Measurements from ENCODE around the gene MMS22L. TPM values are rescaled to one million over a fixed set of nuclear protein-coding genes. Genes with fewer than 3 reads are reported as not detected.

The MMS22L gene
- polyA plus RNA-seq, 1 donor from 2014 or later = 8.3 TPM

DNA sequence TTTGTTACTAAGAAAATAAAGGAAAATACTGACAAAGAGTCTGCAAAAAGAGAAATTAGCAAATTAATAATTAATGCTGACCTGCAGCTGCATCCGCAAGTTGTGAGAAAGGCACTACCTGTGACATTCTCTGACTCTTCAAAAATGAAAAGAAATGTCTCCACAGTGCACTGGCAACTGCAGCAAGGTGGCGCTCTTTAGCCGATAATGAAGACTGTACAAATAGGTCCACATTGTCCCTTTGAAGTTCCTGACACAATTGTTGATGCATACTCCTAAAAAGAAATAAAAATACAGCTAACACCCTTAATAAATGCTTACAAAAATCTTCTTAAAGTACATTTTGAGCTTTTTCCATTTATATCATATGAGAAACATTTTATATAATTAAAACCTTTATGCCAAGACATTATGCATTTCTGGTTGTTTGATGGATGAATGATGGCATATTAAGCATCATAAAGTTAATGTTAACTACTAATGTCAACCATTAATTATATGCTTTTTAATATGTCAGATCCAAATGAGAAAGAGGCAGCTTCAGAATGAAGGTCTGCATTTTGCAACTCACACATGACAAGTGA lies 96.5 kb downstream of the MMS22L start:
- H3F3A ChIP-seq (ENCODE audit: insufficient read depth, low read length, poor library complexity, severe bottlenecking) = no peaks in the 10 kb centered on the region
- TF ChIP-seq RAD21 (conservative IDR thresholded peaks at IDR 0.05) (peak; percentile 90), SMC3 (conservative IDR thresholded peaks at IDR 0.05; ENCODE audit: poor library complexity) (peak; percentile 88), MXI1 (conservative IDR thresholded peaks at IDR 0.05; ENCODE audit: poor library complexity, severe bottlenecking) (no peak)
- TF ChIP-seq, protein P1, sequence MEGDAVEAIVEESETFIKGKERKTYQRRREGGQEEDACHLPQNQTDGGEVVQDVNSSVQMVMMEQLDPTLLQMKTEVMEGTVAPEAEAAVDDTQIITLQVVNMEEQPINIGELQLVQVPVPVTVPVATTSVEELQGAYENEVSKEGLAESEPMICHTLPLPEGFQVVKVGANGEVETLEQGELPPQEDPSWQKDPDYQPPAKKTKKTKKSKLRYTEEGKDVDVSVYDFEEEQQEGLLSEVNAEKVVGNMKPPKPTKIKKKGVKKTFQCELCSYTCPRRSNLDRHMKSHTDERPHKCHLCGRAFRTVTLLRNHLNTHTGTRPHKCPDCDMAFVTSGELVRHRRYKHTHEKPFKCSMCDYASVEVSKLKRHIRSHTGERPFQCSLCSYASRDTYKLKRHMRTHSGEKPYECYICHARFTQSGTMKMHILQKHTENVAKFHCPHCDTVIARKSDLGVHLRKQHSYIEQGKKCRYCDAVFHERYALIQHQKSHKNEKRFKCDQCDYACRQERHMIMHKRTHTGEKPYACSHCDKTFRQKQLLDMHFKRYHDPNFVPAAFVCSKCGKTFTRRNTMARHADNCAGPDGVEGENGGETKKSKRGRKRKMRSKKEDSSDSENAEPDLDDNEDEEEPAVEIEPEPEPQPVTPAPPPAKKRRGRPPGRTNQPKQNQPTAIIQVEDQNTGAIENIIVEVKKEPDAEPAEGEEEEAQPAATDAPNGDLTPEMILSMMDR (IDR thresholded peaks at IDR 0.05; ENCODE audit: poor library complexity, severe bottlenecking) = peak; percentile 87
- H3K9me3 ChIP-seq (ENCODE audit: low read length) = no peaks in the 10 kb centered on the region
- no peak overlapping the region for H3K4me2 ChIP-seq (ENCODE audit: low read length)
- H4K20me1 ChIP-seq (ENCODE audit: insufficient read depth) = no peaks in the 10 kb centered on the region
- H3K9ac ChIP-seq (ENCODE audit: low read length) = no peak overlapping the region
- H3K27ac ChIP-seq (ENCODE audit: low read length) = no peak overlapping the region
- no peaks in the 10 kb centered on the region for H3K27me3 ChIP-seq (ENCODE audit: insufficient read depth, low read depth, low read length)
- H3K9me2 ChIP-seq (ENCODE audit: insufficient read depth, low read length) = no peaks in the 10 kb centered on the region
- no peaks in the 10 kb centered on the region for H3K36me3 ChIP-seq (ENCODE audit: insufficient read depth, low read length)
- H3K4me3 ChIP-seq (ENCODE audit: low read length) = no peak overlapping the region
- no peak overlapping the region for H2AFZ ChIP-seq (ENCODE audit: low read depth, low read length)
- H3K79me2 ChIP-seq (replicated peaks; ENCODE audit: insufficient read depth, low read length) = no peaks in the 10 kb centered on the region

GRCh38 chr6:97177905-97178304 lies 105.1 kb downstream of the MMS22L start:
- Histone ChIP-seq H3K79me2 (replicated peaks; ENCODE audit: insufficient read depth, low read length) (no peaks in the 10 kb centered on the region), H3K4me2 (ENCODE audit: low read length) (no peak overlapping the region)
- TF ChIP-seq RAD21 (conservative IDR thresholded peaks at IDR 0.05) (no peak), EP300 (conservative IDR thresholded peaks at IDR 0.05; ENCODE audit: poor library complexity, severe bottlenecking) (no peak), EZH2 (IDR thresholded peaks at IDR 0.05; ENCODE audit: borderline replicate concordance, insufficient read depth, low read length, poor library complexity, severe bottlenecking) (no peak), MXI1 (conservative IDR thresholded peaks at IDR 0.05; ENCODE audit: poor library complexity, severe bottlenecking) (no peak), POLR2AphosphoS5 (IDR thresholded peaks at IDR 0.05) (no peak), TAF1 (IDR thresholded peaks at IDR 0.05; ENCODE audit: low read depth) (no peak), SMC3 (conservative IDR thresholded peaks at IDR 0.05; ENCODE audit: poor library complexity) (no peak)
- TF ChIP-seq, protein P1 (IDR thresholded peaks at IDR 0.05; ENCODE audit: poor library complexity, severe bottlenecking) = no peak
- TF ChIP-seq, protein P2, sequence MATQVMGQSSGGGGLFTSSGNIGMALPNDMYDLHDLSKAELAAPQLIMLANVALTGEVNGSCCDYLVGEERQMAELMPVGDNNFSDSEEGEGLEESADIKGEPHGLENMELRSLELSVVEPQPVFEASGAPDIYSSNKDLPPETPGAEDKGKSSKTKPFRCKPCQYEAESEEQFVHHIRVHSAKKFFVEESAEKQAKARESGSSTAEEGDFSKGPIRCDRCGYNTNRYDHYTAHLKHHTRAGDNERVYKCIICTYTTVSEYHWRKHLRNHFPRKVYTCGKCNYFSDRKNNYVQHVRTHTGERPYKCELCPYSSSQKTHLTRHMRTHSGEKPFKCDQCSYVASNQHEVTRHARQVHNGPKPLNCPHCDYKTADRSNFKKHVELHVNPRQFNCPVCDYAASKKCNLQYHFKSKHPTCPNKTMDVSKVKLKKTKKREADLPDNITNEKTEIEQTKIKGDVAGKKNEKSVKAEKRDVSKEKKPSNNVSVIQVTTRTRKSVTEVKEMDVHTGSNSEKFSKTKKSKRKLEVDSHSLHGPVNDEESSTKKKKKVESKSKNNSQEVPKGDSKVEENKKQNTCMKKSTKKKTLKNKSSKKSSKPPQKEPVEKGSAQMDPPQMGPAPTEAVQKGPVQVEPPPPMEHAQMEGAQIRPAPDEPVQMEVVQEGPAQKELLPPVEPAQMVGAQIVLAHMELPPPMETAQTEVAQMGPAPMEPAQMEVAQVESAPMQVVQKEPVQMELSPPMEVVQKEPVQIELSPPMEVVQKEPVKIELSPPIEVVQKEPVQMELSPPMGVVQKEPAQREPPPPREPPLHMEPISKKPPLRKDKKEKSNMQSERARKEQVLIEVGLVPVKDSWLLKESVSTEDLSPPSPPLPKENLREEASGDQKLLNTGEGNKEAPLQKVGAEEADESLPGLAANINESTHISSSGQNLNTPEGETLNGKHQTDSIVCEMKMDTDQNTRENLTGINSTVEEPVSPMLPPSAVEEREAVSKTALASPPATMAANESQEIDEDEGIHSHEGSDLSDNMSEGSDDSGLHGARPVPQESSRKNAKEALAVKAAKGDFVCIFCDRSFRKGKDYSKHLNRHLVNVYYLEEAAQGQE (IDR thresholded peaks at IDR 0.05; ENCODE audit: borderline replicate concordance) = no peak

More at GRCh38 chr6:97177905-97178304, 105.1 kb downstream of the MMS22L start:
- no peak overlapping the region for H3K27ac ChIP-seq (ENCODE audit: low read length)
- H3F3A ChIP-seq (ENCODE audit: insufficient read depth, low read length, poor library complexity, severe bottlenecking) = no peaks in the 10 kb centered on the region
- H3K9me2 ChIP-seq (ENCODE audit: insufficient read depth, low read length) = no peaks in the 10 kb centered on the region
- no peaks in the 10 kb centered on the region for H3K9me3 ChIP-seq (ENCODE audit: low read length)
- no peaks in the 10 kb centered on the region for H4K20me1 ChIP-seq (ENCODE audit: insufficient read depth)
- no peaks in the 10 kb centered on the region for H3K36me3 ChIP-seq (ENCODE audit: insufficient read depth, low read length)
- H3K4me3 ChIP-seq (ENCODE audit: low read length) = no peak overlapping the region
- H3K9ac ChIP-seq (ENCODE audit: low read length) = no peak overlapping the region
- no peaks in the 10 kb centered on the region for H3K27me3 ChIP-seq (ENCODE audit: insufficient read depth, low read depth, low read length)
- H2AFZ ChIP-seq (ENCODE audit: low read depth, low read length) = no peak overlapping the region

Measured in neural cell (in vitro differentiated cells).